HepG2 (cell line): Measurements from ENCODE around the gene RALY. TPM values are rescaled to one million over a fixed set of nuclear protein-coding genes. Genes with fewer than 3 reads are reported as not detected.
A peak's percentile ranks its signal among the peaks of the same experiment; 100 is the strongest.

Source experiments
- ARID4A ChIP-seq: sonication (generic); formaldehyde crosslinking; IDR thresholded peaks from 2 replicates; pipeline ENCODE4 v1.5.0; 2020; ENCODE audit warnings: mild to moderate bottlenecking, missing genetic modification reagents, borderline replicate concordance
- ESRRA ChIP-seq: sonication (generic); formaldehyde crosslinking; IDR thresholded peaks from 2 replicates; pipeline ENCODE4 v1.5.1; 2020; ENCODE audit warnings: mild to moderate bottlenecking, low read depth, missing genetic modification reagents
- RBFOX2 ChIP-seq: fragments of 200-400 bp; formaldehyde crosslinking; IDR thresholded peaks from 2 replicates; pipeline ENCODE4 v1.6.1; 2017; ENCODE audit warnings: low read depth, mild to moderate bottlenecking, low read length
- SMYD3 ChIP-seq: sonication (generic); formaldehyde crosslinking; IDR thresholded peaks from 2 replicates; pipeline ENCODE4 v1.8.1; 2023; ENCODE audit warnings: mild to moderate bottlenecking, missing genetic modification reagents
- TBX2 ChIP-seq: sonication (generic); formaldehyde crosslinking; IDR thresholded peaks from 2 replicates; pipeline ENCODE4 v1.5.0; 2020; ENCODE audit warnings: missing genetic modification reagents, mild to moderate bottlenecking, borderline replicate concordance
- TOPORS ChIP-seq: sonication (generic); formaldehyde crosslinking; IDR thresholded peaks from 2 replicates; pipeline ENCODE4 v1.8.0; 2023; ENCODE audit warnings: mild to moderate bottlenecking, missing genetic modification reagents
- ZHX1 ChIP-seq: sonication (generic); formaldehyde crosslinking; IDR thresholded peaks from 2 replicates; pipeline ENCODE4 v1.8.1; 2022; ENCODE audit warnings: low read depth, mild to moderate bottlenecking, missing genetic modification reagents
- ZIK1 ChIP-seq: sonication (generic); formaldehyde crosslinking; IDR thresholded peaks from 2 replicates; pipeline ENCODE4 v1.5.0; 2020; ENCODE audit warnings: mild to moderate bottlenecking, low read depth, missing genetic modification reagents, borderline replicate concordance
- ZNF343 ChIP-seq: sonication (generic); formaldehyde crosslinking; IDR thresholded peaks from 2 replicates; pipeline ENCODE4 v1.4.0; 2020; ENCODE audit warnings: mild to moderate bottlenecking, missing genetic modification reagents
- polyA plus RNA-seq, 8 experiments: library from polyadenylated mRNA; depleted of rRNA in 3 of 8; stranded (reverse) in 7 of 8; unstranded in 1 of 8; fragments of >200 nt; fragmentation: Illumina TruSeq in 4 of 8; extraction: Trizol in 4 of 8; gene quantifications; 2 replicates each; pipeline versions ENCODE4 v1.2.1 to v1.2.3, GENCODE V29; 2011 to 2016; ENCODE audit warnings: low read depth in 4 of 8, missing spikeins in 1 of 8, mixed read lengths in 1 of 8; ENCODE audit not compliant: insufficient read depth in 1 of 8
- total RNA-seq, 5 experiments: library from RNA; depleted of rRNA; stranded (reverse); fragments of >200 nt; fragmentation: Illumina TruSeq; extraction: Trizol; gene quantifications; 2 replicates each; pipeline ENCODE4 v1.2.3, GENCODE V29; 2016; ENCODE audit warnings: low read depth in 1 of 5
- TF ChIP-seq, protein P1 (sequence below): sonication (generic); formaldehyde crosslinking; IDR thresholded peaks from 2 replicates; pipeline ENCODE4 v1.4.0; 2020; ENCODE audit warnings: missing genetic modification reagents, borderline replicate concordance
- TF ChIP-seq, protein P2 (sequence below): sonication (generic); formaldehyde crosslinking; IDR thresholded peaks from 2 replicates; pipeline ENCODE4 v1.5.0; 2020; ENCODE audit warnings: mild to moderate bottlenecking, missing genetic modification reagents

Gene RALY
- total and polyA plus RNA-seq, 2 of the 13 experiments (the other 11 are each of a cell fraction or from before 2014, with no cell fraction given) = 178 to 186 TPM

GRCh38 chr20:34105978-34106675 is 112.4 kb downstream of the RALY start (continued):
- TF ChIP-seq ZHX1 (CRISPR knock-in tag) = no peak
- peak; percentile 63 for TF ChIP-seq RBFOX2
- TF ChIP-seq SMYD3 = no peak
- TF ChIP-seq TBX2 (CRISPR knock-in tag) = no peak
- TF ChIP-seq, protein P1, sequence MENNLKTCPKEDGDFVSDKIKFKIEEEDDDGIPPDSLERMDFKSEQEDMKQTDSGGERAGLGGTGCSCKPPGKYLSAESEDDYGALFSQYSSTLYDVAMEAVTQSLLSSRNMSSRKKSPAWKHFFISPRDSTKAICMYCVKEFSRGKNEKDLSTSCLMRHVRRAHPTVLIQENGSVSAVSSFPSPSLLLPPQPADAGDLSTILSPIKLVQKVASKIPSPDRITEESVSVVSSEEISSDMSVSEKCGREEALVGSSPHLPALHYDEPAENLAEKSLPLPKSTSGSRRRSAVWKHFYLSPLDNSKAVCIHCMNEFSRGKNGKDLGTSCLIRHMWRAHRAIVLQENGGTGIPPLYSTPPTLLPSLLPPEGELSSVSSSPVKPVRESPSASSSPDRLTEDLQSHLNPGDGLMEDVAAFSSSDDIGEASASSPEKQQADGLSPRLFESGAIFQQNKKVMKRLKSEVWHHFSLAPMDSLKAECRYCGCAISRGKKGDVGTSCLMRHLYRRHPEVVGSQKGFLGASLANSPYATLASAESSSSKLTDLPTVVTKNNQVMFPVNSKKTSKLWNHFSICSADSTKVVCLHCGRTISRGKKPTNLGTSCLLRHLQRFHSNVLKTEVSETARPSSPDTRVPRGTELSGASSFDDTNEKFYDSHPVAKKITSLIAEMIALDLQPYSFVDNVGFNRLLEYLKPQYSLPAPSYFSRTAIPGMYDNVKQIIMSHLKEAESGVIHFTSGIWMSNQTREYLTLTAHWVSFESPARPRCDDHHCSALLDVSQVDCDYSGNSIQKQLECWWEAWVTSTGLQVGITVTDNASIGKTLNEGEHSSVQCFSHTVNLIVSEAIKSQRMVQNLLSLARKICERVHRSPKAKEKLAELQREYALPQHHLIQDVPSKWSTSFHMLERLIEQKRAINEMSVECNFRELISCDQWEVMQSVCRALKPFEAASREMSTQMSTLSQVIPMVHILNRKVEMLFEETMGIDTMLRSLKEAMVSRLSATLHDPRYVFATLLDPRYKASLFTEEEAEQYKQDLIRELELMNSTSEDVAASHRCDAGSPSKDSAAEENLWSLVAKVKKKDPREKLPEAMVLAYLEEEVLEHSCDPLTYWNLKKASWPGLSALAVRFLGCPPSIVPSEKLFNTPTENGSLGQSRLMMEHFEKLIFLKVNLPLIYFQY (CRISPR knock-in tag) = no peak
- no peak for TF ChIP-seq ZIK1 (CRISPR knock-in tag)
- no peak for TF ChIP-seq TOPORS (CRISPR knock-in tag)
- no peak for TF ChIP-seq ZNF343
- TF ChIP-seq, protein P2, sequence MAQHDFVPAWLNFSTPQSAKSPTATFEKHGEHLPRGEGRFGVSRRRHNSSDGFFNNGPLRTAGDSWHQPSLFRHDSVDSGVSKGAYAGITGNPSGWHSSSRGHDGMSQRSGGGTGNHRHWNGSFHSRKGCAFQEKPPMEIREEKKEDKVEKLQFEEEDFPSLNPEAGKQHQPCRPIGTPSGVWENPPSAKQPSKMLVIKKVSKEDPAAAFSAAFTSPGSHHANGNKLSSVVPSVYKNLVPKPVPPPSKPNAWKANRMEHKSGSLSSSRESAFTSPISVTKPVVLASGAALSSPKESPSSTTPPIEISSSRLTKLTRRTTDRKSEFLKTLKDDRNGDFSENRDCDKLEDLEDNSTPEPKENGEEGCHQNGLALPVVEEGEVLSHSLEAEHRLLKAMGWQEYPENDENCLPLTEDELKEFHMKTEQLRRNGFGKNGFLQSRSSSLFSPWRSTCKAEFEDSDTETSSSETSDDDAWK = no peak
- TF ChIP-seq ARID4A (CRISPR knock-in tag) = 0 out of 2 replicates have a peak, but pooled peaks have one; percentile 27
- TF ChIP-seq ESRRA (CRISPR knock-in tag) = no peak
